DMS 273 (cell line): Measurements from ENCODE around the gene CCDC91.

Experiments
- DNase-seq: peaks from one replicate; lab custom pipeline; 2025; ENCODE audit not compliant: unreplicated experiment; lab: John Stamatoyannopoulos, UW

The CCDC91 gene

DNA sequence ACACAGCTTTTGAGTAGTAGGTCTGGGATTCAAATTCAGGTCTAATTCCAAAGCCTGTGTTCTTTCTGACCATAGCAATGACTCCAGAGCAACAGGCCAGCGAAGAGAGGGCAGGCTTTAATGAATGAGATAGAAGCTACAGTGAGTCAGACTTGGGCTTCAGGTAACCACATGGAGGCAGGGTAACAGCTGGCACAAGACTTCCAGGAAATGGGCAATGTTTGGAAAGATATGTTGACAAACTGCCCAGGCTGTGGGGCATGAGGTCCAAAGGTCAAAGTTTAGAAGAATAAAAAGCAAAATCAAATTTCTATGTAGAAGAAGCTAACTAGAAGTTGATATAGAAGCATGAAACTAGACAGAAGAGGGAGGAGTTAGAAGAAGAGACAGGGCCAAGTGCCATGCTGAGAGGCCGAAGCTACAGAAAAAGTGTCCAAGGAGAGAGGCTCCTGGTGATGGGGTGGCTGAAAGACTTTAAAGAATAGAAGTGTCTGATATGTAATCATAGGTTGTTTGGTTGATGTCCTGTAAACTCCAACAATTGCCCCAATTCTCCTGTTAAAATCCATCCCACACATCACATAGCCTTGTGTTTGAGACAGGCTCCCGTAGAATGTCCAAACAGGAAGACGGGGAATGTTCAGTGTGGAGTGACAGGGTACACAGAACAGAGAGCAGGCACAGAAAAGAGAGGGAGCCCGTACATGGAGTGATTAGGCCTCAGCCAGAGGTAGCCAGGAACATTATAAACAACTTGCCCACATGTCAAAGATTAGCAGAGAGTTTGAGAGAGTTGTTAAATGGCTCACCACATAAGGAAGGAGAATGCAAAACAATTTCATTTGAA lies 384.7 kb downstream of the CCDC91 start:
- no peak for DNase-seq

DNA sequence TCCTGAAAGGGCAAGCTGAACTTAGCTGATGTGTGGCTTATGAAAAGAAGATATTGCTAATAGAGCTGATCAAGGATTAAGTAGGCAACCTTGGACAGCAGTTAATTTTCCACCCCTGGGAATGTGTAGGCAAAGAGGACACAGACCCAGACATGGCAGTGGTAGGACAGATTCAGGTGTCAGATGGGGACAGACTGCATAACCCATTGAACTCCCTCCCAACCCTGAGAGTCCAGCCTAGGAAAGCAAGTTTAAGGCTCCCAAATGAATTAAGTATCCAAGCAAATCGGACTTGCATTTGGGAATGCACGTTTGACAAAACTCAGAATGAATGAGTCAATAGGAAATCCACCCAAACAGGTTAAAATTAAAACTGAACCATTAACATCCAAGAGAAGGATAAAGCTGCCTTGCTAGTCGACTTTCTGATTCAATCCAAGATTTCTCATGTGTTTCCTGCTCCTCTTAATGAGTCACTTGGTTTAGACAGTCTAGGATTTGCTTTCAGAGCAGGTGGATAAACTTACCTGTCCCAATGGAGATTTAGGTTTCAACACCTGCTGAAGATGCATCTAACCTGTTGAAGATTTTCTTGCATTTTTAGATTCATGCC lies 385.4 kb downstream of the CCDC91 start:
- DNase-seq: no peak

DNA sequence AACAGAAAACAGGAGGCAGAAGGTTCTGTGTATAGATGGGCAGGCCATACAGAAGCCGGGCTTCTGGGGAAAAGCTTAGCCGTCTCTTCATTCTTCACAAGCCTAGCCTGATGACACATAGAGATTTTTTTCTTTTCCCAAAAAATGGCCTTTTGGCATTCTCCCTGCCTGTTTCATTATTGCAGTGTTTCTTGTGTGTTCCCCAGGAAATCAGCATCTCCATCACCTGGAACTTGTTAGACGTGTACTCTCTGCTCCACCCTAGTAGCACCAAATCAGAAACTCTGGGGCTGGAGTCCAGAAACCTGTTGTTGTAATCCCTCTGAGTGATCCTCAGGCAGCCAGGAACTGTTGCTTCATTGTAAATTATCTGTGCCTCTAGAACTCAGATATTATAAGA lies 388.1 kb downstream of the CCDC91 start:
- no peak for DNase-seq

DNA sequence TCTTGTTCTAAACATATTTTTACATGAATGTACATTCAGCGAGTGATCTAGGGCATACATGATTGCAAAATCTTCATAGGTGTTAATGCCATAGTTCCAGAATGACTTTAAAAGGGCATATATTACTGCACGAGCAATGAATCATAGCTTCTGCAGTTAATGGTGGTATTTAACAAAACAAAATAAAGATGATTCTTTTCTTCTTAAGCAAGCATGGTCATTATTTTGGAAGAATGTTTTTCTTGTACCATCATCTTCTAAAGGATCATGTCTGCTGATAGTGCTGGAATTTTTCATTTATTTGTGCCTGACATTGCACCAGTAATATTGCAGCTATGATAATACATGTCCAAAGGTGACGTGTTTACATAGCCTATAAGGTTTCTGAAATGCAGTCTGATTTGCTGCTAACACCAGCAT lies 388.6 kb downstream of the CCDC91 start:
- DNase-seq: no peak

DNA sequence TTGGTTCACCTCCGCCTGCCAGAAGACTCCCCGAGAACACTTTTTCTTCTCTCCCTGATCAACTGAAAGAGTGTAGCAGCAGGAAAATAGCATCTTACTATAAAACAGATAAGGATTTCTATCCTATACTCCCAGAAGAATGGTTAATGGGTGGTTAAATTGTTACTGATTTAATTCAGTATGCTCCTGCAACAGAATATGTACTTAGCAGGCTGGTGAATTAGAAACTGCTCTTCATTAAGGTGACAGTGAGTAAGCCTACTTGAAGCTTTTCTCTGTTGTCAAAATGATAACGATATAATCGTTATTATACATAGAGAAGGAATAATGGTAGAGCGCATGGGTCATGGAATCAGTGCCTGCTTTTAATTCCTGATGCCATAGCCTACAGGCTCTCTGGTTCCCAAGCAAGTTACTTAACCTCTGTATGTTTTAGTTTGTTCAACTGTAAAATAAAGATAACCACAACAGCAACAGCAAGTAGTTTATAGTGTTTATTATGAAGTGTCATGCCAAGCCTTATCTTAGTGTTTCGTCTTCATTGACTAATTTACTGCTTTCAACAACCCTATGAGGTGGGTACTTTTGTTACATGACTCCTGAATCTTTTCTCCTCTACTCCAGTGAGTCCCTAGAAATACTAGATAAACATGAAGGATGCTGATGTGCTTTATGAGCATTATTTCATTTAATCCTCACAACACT lies 392.6 kb downstream of the CCDC91 start:
- DNase-seq: no peak

DNA sequence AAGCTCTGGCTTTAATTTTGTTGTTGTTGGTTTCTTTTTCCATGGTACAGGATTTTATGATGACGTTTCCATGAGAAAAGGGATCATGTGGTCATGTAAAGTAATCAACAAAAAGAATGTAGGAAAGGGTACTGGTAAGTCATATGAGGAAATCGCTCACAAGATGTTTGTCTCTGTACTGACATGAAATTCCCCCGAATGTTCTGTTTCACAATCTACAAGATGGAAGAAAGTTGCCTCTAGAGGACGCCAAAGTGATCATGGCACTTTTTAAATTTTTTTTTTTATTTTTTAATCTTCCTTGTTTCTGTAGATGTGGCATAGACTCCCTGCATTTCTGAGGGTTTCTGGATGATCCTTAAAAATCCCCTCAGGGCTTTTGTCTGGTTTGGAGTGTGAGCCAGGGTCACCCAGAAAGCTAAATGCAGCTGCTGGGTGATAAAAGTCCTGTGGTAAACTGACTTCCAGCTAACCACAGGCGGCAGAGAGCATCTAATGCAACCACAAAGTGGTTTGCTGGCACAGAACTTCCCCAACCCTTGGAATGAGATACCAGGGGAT lies 393.5 kb downstream of the CCDC91 start:
- no peak for DNase-seq

DNA sequence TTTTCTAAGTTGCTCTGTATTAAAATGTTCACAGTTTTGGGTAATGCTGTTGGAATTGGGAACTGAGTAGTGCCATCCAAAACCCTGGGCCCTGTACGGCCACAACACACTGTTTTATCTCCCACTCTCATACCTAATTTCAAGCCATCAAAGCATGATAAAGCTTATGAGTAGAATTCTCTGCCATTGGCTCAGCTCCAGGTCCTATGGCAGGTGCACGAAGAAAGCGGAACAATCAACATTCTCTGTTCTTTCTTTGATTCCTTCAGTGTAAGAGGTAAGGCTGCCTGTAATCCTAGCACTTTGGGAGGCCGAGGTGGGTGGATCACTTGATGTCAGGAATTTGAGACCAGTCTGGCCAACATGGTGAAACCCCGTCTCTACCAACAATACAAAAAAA lies 394.9 kb downstream of the CCDC91 start:
- no peak for DNase-seq

DNA sequence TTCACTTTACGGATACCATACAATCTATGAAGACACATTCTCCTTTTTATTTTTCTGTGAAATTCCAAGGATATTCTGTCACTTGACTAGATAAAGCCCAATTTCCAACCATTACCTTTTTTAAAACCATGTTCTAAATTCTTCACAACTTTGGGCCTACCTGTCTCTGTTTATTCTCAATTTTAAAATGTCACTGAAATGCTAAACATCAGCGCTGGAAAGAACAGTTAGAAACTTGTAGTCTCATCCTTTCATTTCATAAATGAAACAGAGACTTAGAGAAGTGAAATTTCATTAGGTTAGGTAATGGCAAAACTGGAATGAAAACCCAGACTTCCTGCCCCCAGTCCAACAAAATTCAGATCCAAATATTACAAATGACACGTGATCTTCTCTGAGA lies 396.2 kb downstream of the CCDC91 start:
- no peak for DNase-seq

DNA sequence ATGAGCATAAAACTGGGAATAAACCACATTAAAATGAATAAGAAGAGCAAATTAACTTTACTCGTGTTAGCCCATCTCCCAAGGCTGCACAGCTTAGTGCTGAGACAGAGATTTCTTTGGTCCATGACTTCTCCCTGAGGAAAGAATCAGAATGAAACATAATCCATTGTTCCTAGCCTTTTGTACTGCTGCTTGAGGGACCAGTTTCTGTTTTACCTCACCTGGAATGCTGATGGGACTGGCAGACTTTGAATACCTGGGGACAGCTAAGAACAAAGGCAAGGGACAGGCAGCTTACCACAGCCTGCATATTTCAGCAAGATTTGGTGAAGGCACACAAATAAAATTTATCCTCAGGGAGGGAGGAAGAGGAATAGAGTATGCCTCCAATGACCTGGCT lies 401.6 kb downstream of the CCDC91 start:
- DNase-seq: no peak
